ENCODE results near the gene FOXP1. TPM values are rescaled to one million over a fixed set of nuclear protein-coding genes. Genes with fewer than 3 reads are reported as not detected.
"Not testable (repeated sequence)": the region's sequence is repeated elsewhere in the genome, so short reads cannot be mapped to it uniquely, and the experiment has no call there.

Gene FOXP1
- polyA plus RNA-seq, 4 donors, result 4.9 to 66.5 (median 15.3) TPM

DNA sequence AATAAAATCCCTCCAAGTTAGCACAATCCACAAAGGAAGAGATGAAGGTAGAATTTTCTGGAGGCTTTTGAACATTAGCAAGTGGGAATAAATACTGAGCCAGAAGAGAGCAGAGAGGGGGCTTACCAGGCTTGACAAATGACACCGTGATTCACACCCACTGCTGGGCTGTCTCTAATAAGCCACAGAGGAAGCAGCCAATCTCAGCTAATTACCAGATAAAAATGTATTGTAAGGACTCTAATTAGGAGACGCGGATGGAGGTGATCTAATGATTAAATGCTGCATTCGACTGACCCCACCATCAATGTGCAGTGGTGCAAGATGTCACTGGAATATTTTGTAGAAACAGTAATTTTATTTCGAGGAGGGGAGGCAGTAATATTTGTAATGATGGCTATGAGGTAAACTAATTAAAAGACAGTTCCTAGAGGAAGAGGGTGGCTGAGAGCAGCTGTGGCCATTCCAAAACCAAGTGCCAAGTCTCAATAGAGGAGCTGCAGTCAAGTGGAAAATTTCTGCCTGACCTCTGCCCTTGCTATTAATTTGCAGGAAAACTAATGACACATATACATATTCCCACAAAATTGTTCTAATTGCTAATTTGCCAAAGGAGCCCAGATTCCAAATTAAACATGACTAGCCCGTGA, 602.2 kb downstream of the FOXP1 start:
- H3K4me3 ChIP-seq (ENCODE audit: low read depth in 1 of 3, low read length in 3 of 3), result no peak overlapping the region
- peak overlapping the region in 1 of 3 donors; percentile 12 for H3K27ac ChIP-seq (ENCODE audit: low read depth in 1 of 3, low read length in 2 of 3)
- WGBS, 3 donors, result 71 to 88% (median 85%) methylated on average over 6 of the region's 6 CpGs
- FAIRE-seq (no peak), DNase-seq (no peak)
- H3K4me1 ChIP-seq (ENCODE audit: control insufficient read depth in 3 of 3, insufficient read depth in 2 of 3, low read depth in 1 of 3, low read length in 2 of 3), result peaks cover 0 to 12% (median 7%) of the 10 kb centered on the region in 3 donors
- no peaks in the 10 kb centered on the region for H3K27me3 ChIP-seq (ENCODE audit: control insufficient read depth in 3 of 3, insufficient read depth in 3 of 3, low read length in 3 of 3)
- no peaks in the 10 kb centered on the region for H3K9me3 ChIP-seq (ENCODE audit: control insufficient read depth in 2 of 2, insufficient read depth in 1 of 2, low read depth in 1 of 2, low read length in 1 of 2)
- peaks cover 10 to 27% (median 16%) of the 10 kb centered on the region in 3 donors for H3K36me3 ChIP-seq (ENCODE audit: control insufficient read depth in 3 of 3, insufficient read depth in 2 of 3, low read depth in 1 of 3, low read length in 3 of 3)

GRCh38 chr3:70980646-70981170, 602.8 kb downstream of the FOXP1 start:
- no peak for FAIRE-seq
- whole genome bisulfite sequencing, 3 donors, result 54 to 68% (median 64%) methylated on average over 8 of the region's 8 CpGs

GRCh38 chr3:70979983-70980645, 603.4 kb downstream of the FOXP1 start:
- Histone ChIP-seq H3K4me1 (ENCODE audit: control insufficient read depth in 3 of 3, insufficient read depth in 2 of 3, low read depth in 1 of 3, low read length in 2 of 3) (peaks cover 0 to 12% (median 7%) of the 10 kb centered on the region in 3 donors), H3K27me3 (ENCODE audit: control insufficient read depth in 3 of 3, insufficient read depth in 3 of 3, low read length in 3 of 3) (no peaks in the 10 kb centered on the region), H3K36me3 (ENCODE audit: control insufficient read depth in 3 of 3, insufficient read depth in 2 of 3, low read depth in 1 of 3, low read length in 3 of 3) (peaks cover 13 to 31% (median 19%) of the 10 kb centered on the region in 3 donors), H3K4me3 (ENCODE audit: low read depth in 1 of 3, low read length in 3 of 3) (no peak overlapping the region), H3K27ac (ENCODE audit: low read depth in 1 of 3, low read length in 2 of 3) (no peak overlapping the region), H3K9me3 (ENCODE audit: control insufficient read depth in 2 of 2, insufficient read depth in 1 of 2, low read depth in 1 of 2, low read length in 1 of 2) (no peaks in the 10 kb centered on the region)
- FAIRE-seq, result no peak
- WGBS, 3 donors, result 92 to 96% (median 95%) methylated on average over 7 of the region's 7 CpGs
- no peak for DNase-seq

More at GRCh38 chr3:70980646-70981170, 602.8 kb downstream of the FOXP1 start:
- Histone ChIP-seq H3K4me1 (ENCODE audit: control insufficient read depth in 3 of 3, insufficient read depth in 2 of 3, low read depth in 1 of 3, low read length in 2 of 3) (peaks cover 0 to 12% (median 7%) of the 10 kb centered on the region in 3 donors), H3K4me3 (ENCODE audit: low read depth in 1 of 3, low read length in 3 of 3) (no peak overlapping the region), H3K36me3 (ENCODE audit: control insufficient read depth in 3 of 3, insufficient read depth in 2 of 3, low read depth in 1 of 3, low read length in 3 of 3) (peaks cover 13 to 30% (median 18%) of the 10 kb centered on the region in 3 donors), H3K27ac (ENCODE audit: low read depth in 1 of 3, low read length in 2 of 3) (peak overlapping the region in 1 of 3 donors; percentile 36), H3K27me3 (ENCODE audit: control insufficient read depth in 3 of 3, insufficient read depth in 3 of 3, low read length in 3 of 3) (no peaks in the 10 kb centered on the region), H3K9me3 (ENCODE audit: control insufficient read depth in 2 of 2, insufficient read depth in 1 of 2, low read depth in 1 of 2, low read length in 1 of 2) (no peaks in the 10 kb centered on the region)
- peak in 1 of 2 donors; percentile 25 for DNase-seq

- no peak for FAIRE-seq
- no peaks in the 10 kb centered on the region for H3K27me3 ChIP-seq (ENCODE audit: control insufficient read depth in 3 of 3, insufficient read depth in 3 of 3, low read length in 3 of 3)
- WGBS, 3 donors, result 94 to 97% (median 97%) methylated on average over 13 of the region's 13 CpGs
- H3K9me3 ChIP-seq (ENCODE audit: control insufficient read depth in 2 of 2, insufficient read depth in 1 of 2, low read depth in 1 of 2, low read length in 1 of 2), result no peaks in the 10 kb centered on the region
- H3K4me3 ChIP-seq (ENCODE audit: low read depth in 1 of 3, low read length in 3 of 3), result no peak overlapping the region
- DNase-seq, result no peak
- H3K27ac ChIP-seq (ENCODE audit: low read depth in 1 of 3, low read length in 2 of 3), result no peak overlapping the region
- peaks cover 0 to 6% (median 4%) of the 10 kb centered on the region in 3 donors for H3K4me1 ChIP-seq (ENCODE audit: control insufficient read depth in 3 of 3, insufficient read depth in 2 of 3, low read depth in 1 of 3, low read length in 2 of 3)
- peaks cover 11 to 32% (median 16%) of the 10 kb centered on the region in 3 donors for H3K36me3 ChIP-seq (ENCODE audit: control insufficient read depth in 3 of 3, insufficient read depth in 2 of 3, low read depth in 1 of 3, low read length in 3 of 3)
Measured at GRCh38 chr3:70977712-70978111, 605.8 kb downstream of the FOXP1 start.

DNA sequence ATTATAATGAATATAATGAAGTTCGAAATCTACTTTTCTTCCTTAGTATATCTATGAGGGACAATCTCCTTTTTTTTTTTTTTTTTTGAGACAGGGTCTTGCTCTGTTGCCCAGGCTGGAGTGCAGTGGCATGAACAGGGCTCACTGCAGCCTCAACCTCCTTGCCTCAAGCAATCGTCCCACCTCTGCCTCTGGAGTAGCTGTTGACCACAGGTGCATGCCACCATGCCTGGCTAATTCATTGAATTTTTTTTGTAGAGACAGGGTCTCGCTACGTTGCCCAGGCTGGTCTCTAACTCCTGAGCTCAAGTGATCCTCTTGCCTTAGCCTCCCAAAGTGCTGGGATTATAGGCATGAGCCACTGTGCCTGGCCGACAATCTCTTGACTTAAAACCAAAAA, 607.5 kb downstream of the FOXP1 start:
- FAIRE-seq; H3K9me3 ChIP-seq (ENCODE audit: control insufficient read depth in 2 of 2, insufficient read depth in 1 of 2, low read depth in 1 of 2, low read length in 1 of 2); H3K27me3 ChIP-seq (ENCODE audit: control insufficient read depth in 3 of 3, insufficient read depth in 3 of 3, low read length in 3 of 3); H3K4me1 ChIP-seq (ENCODE audit: control insufficient read depth in 3 of 3, insufficient read depth in 2 of 3, low read depth in 1 of 3, low read length in 2 of 3); H3K4me3 ChIP-seq (ENCODE audit: low read depth in 1 of 3, low read length in 3 of 3); H3K27ac ChIP-seq (ENCODE audit: low read depth in 1 of 3, low read length in 2 of 3); DNase-seq: not testable (repeated sequence)
- peaks cover 13 to 38% (median 21%) of the 10 kb centered on the region in 3 donors for H3K36me3 ChIP-seq (ENCODE audit: control insufficient read depth in 3 of 3, insufficient read depth in 2 of 3, low read depth in 1 of 3, low read length in 3 of 3)
- WGBS, 3 donors, result 87 to 100% (median 89%) methylated on average over 5 of the region's 5 CpGs

- FAIRE-seq, result no peak
- H3K36me3 ChIP-seq (ENCODE audit: control insufficient read depth in 3 of 3, insufficient read depth in 2 of 3, low read depth in 1 of 3, low read length in 3 of 3), result peaks cover 18 to 44% (median 23%) of the 10 kb centered on the region in 3 donors
Measured at GRCh38 chr3:70974747-70975146, 608.8 kb downstream of the FOXP1 start.

GRCh38 chr3:70973558-70973957, 610.0 kb downstream of the FOXP1 start:
- DNase-seq, result peak; percentile 9 to 16
- H3K4me3 ChIP-seq (ENCODE audit: low read depth in 1 of 3, low read length in 3 of 3), result no peak overlapping the region

More at GRCh38 chr3:70974747-70975146, 608.8 kb downstream of the FOXP1 start:
- peaks cover 0 to under 1% (median 0%) of the 10 kb centered on the region in 3 donors for H3K4me1 ChIP-seq (ENCODE audit: control insufficient read depth in 3 of 3, insufficient read depth in 2 of 3, low read depth in 1 of 3, low read length in 2 of 3)
- H3K27me3 ChIP-seq (ENCODE audit: control insufficient read depth in 3 of 3, insufficient read depth in 3 of 3, low read length in 3 of 3), result no peaks in the 10 kb centered on the region
- no peaks in the 10 kb centered on the region for H3K9me3 ChIP-seq (ENCODE audit: control insufficient read depth in 2 of 2, insufficient read depth in 1 of 2, low read depth in 1 of 2, low read length in 1 of 2)
- no peak overlapping the region for H3K4me3 ChIP-seq (ENCODE audit: low read depth in 1 of 3, low read length in 3 of 3)
- WGBS, 3 donors, result 74 to 90% (median 76%) methylated on average over 5 of the region's 5 CpGs
- no peak for DNase-seq
- H3K27ac ChIP-seq (ENCODE audit: low read depth in 1 of 3, low read length in 2 of 3), result no peak overlapping the region

DNA sequence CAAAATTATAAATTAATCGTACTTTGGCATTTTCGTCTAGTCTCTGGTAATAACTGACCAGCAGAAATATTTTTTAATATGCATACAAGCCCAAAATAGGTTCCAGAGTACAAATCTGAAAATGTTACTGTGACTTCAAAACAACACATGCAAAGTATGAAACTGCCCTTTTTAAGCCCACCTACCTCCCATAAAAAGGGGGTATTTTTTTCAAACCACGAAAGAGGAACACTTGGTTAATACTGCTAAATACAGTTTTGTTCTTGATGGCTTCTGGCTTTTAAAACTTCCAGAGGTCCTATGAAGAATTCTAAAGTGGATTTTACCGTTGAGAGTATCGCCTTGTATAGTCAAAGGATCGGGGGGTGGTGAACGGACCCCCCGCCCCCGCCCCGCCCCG, 610.7 kb downstream of the FOXP1 start:
- 87 to 91% (median 87%) methylated on average over 11 of the region's 11 CpGs for WGBS, 3 donors
- no peak overlapping the region for H3K27ac ChIP-seq (ENCODE audit: low read depth in 1 of 3, low read length in 2 of 3)
- no peak overlapping the region for H3K4me3 ChIP-seq (ENCODE audit: low read depth in 1 of 3, low read length in 3 of 3)
- H3K9me3 ChIP-seq (ENCODE audit: control insufficient read depth in 2 of 2, insufficient read depth in 1 of 2, low read depth in 1 of 2, low read length in 1 of 2), result no peaks in the 10 kb centered on the region
- no peaks in the 10 kb centered on the region for H3K27me3 ChIP-seq (ENCODE audit: control insufficient read depth in 3 of 3, insufficient read depth in 3 of 3, low read length in 3 of 3)
- no peak for FAIRE-seq
- peaks cover 20 to 37% (median 24%) of the 10 kb centered on the region in 3 donors for H3K36me3 ChIP-seq (ENCODE audit: control insufficient read depth in 3 of 3, insufficient read depth in 2 of 3, low read depth in 1 of 3, low read length in 3 of 3)
- DNase-seq, result no peak
- no peaks in the 10 kb centered on the region for H3K4me1 ChIP-seq (ENCODE audit: control insufficient read depth in 3 of 3, insufficient read depth in 2 of 3, low read depth in 1 of 3, low read length in 2 of 3)

More at GRCh38 chr3:70973558-70973957, 610.0 kb downstream of the FOXP1 start:
- Histone ChIP-seq H3K36me3 (ENCODE audit: control insufficient read depth in 3 of 3, insufficient read depth in 2 of 3, low read depth in 1 of 3, low read length in 3 of 3) (peaks cover 22 to 40% (median 27%) of the 10 kb centered on the region in 3 donors), H3K27ac (ENCODE audit: low read depth in 1 of 3, low read length in 2 of 3) (no peak overlapping the region), H3K27me3 (ENCODE audit: control insufficient read depth in 3 of 3, insufficient read depth in 3 of 3, low read length in 3 of 3) (no peaks in the 10 kb centered on the region), H3K9me3 (ENCODE audit: control insufficient read depth in 2 of 2, insufficient read depth in 1 of 2, low read depth in 1 of 2, low read length in 1 of 2) (no peaks in the 10 kb centered on the region), H3K4me1 (ENCODE audit: control insufficient read depth in 3 of 3, insufficient read depth in 2 of 3, low read depth in 1 of 3, low read length in 2 of 3) (no peaks in the 10 kb centered on the region)
- WGBS, 3 donors, result 78 to 86% (median 85%) methylated on average over 6 of the region's 6 CpGs
- FAIRE-seq, result no peak

All from small intestine (tissue), 7 donors.